Activated CD8-positive, alpha-beta memory T cell treated with anti-CD3 and anti-CD28 coated beads, Interleukin-2, amount 50 U/mL, for 4 hours (primary cell): ENCODE data around the gene ARHGAP21.
"Not testable (repeated sequence)": the region's sequence is repeated elsewhere in the genome, so short reads cannot be mapped to it uniquely, and the experiment has no call there.

Experiments used
- DNase-seq: peaks from one replicate; pipeline ENCODE4 v3.0.0-alpha.2; 2020

The ARHGAP21 gene

GRCh38 chr10:24680647-24681524, 42.8 kb downstream of the ARHGAP21 start:
- no peak for DNase-seq

GRCh38 chr10:24678757-24679156, 44.9 kb downstream of the ARHGAP21 start:
- DNase-seq: no peak

- no peak for DNase-seq
Measured at GRCh38 chr10:24674892-24675632, 48.6 kb downstream of the ARHGAP21 start.

GRCh38 chr10:24670964-24671670, 52.6 kb downstream of the ARHGAP21 start:
- DNase-seq: no peak

- DNase-seq: no peak
Measured at GRCh38 chr10:24669285-24669852, 54.3 kb downstream of the ARHGAP21 start.

GRCh38 chr10:24668247-24668646, 55.4 kb downstream of the ARHGAP21 start:
- no peak for DNase-seq

GRCh38 chr10:24664991-24665390, 58.7 kb downstream of the ARHGAP21 start:
- DNase-seq: no peak

- no peak for DNase-seq
Measured at GRCh38 chr10:24661376-24661775, 62.3 kb downstream of the ARHGAP21 start.

- DNase-seq: not testable (repeated sequence)
Measured at GRCh38 chr10:24658319-24658718, 65.4 kb downstream of the ARHGAP21 start.

- DNase-seq: not testable (repeated sequence)
Measured at GRCh38 chr10:24656326-24656725, 67.4 kb downstream of the ARHGAP21 start.

GRCh38 chr10:24652381-24652957, 71.2 kb downstream of the ARHGAP21 start:
- no peak for DNase-seq

GRCh38 chr10:24651923-24652322, 71.8 kb downstream of the ARHGAP21 start:
- DNase-seq: no peak

- no peak for DNase-seq
Measured at GRCh38 chr10:24650669-24651391, 72.9 kb downstream of the ARHGAP21 start.

- no peak for DNase-seq
Measured at GRCh38 chr10:24645784-24646183, 77.9 kb downstream of the ARHGAP21 start.

- no peak for DNase-seq
Measured at GRCh38 chr10:24645022-24645421, 78.7 kb downstream of the ARHGAP21 start.

GRCh38 chr10:24643679-24644209, 79.9 kb downstream of the ARHGAP21 start:
- no peak for DNase-seq

GRCh38 chr10:24642921-24643678, 80.6 kb downstream of the ARHGAP21 start:
- DNase-seq: no peak

GRCh38 chr10:24639124-24639523, 84.6 kb downstream of the ARHGAP21 start:
- DNase-seq: no peak

- no peak for DNase-seq
Measured at GRCh38 chr10:24625778-24626177, 97.9 kb downstream of the ARHGAP21 start.

- no peak for DNase-seq
Measured at GRCh38 chr10:24623383-24623782, 100.3 kb downstream of the ARHGAP21 start.

GRCh38 chr10:24622781-24623301, 100.8 kb downstream of the ARHGAP21 start:
- DNase-seq: no peak
